HEK293T (cell line): Measurements from ENCODE around the gene MEF2C.

ENCODE experiments used
- CTCF ChIA-PET: fragments of 350-600 bp; formaldehyde crosslinking; extraction: SDS; loops from one replicate; lab custom pipeline; 2021; ENCODE audit warnings: antibody characterized with exemption, inconsistent platforms; lab: Yijun Ruan, JAX
- POLR2A ChIA-PET: fragments of 350-600 bp; formaldehyde crosslinking; extraction: SDS; loops from one replicate; lab custom pipeline; 2020; ENCODE audit warnings: antibody characterized with exemption, inconsistent platforms; lab: Yijun Ruan, JAX
- DNase-seq: peaks from one replicate; pipeline ENCODE4 v3.0.0; 2012; ENCODE audit warnings: mixed read lengths; ENCODE audit errors: extremely low spot score
- ARNT ChIP-seq: fragments of 450-650 bp; IDR thresholded peaks from 2 replicates; pipeline ENCODE4 v1.6.1; 2017; ENCODE audit warnings: mild to moderate bottlenecking
- BHLHE40 ChIP-seq: fragments of 450-650 bp; IDR thresholded peaks from 2 replicates; pipeline ENCODE4 v1.6.1; 2016; ENCODE audit warnings: mild to moderate bottlenecking, moderate library complexity, borderline replicate concordance
- CTBP1 ChIP-seq: fragments of 450-650 bp; IDR thresholded peaks from 2 replicates; pipeline ENCODE4 v1.6.1; 2016; ENCODE audit warnings: borderline replicate concordance
- ELF4 ChIP-seq: fragments of 450-650 bp; IDR thresholded peaks from 2 replicates; pipeline ENCODE4 v1.6.1; 2017; ENCODE audit warnings: antibody characterized with exemption
- FOXA1 ChIP-seq: fragments of 450-650 bp; IDR thresholded peaks from 2 replicates; pipeline ENCODE4 v1.6.1; 2016; ENCODE audit warnings: mild to moderate bottlenecking
- FOXK2 ChIP-seq: fragments of 450-650 bp; IDR thresholded peaks from 2 replicates; pipeline ENCODE4 v1.6.1; 2016; ENCODE audit warnings: mild to moderate bottlenecking
- FOXM1 ChIP-seq: fragments of 450-650 bp; IDR thresholded peaks from 2 replicates; pipeline ENCODE4 v1.6.1; 2017; ENCODE audit warnings: mild to moderate bottlenecking, borderline replicate concordance
- HDGF ChIP-seq: fragments of 450-650 bp; IDR thresholded peaks from 2 replicates; pipeline ENCODE4 v1.6.1; 2017; ENCODE audit warnings: antibody characterized with exemption, borderline replicate concordance
- L3MBTL2 ChIP-seq: fragments of 450-650 bp; conservative IDR thresholded peaks from 2 replicates; pipeline ENCODE4 v1.6.1; 2016; ENCODE audit warnings: mild to moderate bottlenecking
- LEF1 ChIP-seq: fragments of 450-650 bp; IDR thresholded peaks from 2 replicates; pipeline ENCODE4 v1.6.1; 2017; ENCODE audit warnings: mild to moderate bottlenecking, borderline replicate concordance
- NFRKB ChIP-seq: fragments of 450-650 bp; IDR thresholded peaks from 2 replicates; pipeline ENCODE4 v1.6.1; 2016; ENCODE audit warnings: mild to moderate bottlenecking, moderate library complexity
- SP1 ChIP-seq: fragments of 450-650 bp; IDR thresholded peaks from 2 replicates; pipeline ENCODE4 v1.6.1; 2017
- SUZ12 ChIP-seq: fragments of 450-650 bp; IDR thresholded peaks from 2 replicates; pipeline ENCODE4 v1.6.1; 2016; ENCODE audit warnings: mild to moderate bottlenecking
- TARDBP ChIP-seq: fragments of 450-650 bp; IDR thresholded peaks from 2 replicates; pipeline ENCODE4 v1.6.1; 2016
- ZNF384 ChIP-seq: fragments of 450-650 bp; IDR thresholded peaks from 2 replicates; pipeline ENCODE4 v1.6.1; 2016
- TF ChIP-seq, protein P1 (sequence below): fragments of 450-650 bp; IDR thresholded peaks from 2 replicates; pipeline ENCODE4 v1.6.1; 2016

The MEF2C gene

GRCh38 chr5:88676637-88677375 is 206.2 kb downstream of the MEF2C start:
- POLR2A ChIA-PET, result interaction anchor here (0.9 to 3.3 kb wide), 8 partner anchors 8 to 407 kb away, joined by 3 to 68 read pairs (median 10); no protein-coding TSS in a partner anchor

DNA sequence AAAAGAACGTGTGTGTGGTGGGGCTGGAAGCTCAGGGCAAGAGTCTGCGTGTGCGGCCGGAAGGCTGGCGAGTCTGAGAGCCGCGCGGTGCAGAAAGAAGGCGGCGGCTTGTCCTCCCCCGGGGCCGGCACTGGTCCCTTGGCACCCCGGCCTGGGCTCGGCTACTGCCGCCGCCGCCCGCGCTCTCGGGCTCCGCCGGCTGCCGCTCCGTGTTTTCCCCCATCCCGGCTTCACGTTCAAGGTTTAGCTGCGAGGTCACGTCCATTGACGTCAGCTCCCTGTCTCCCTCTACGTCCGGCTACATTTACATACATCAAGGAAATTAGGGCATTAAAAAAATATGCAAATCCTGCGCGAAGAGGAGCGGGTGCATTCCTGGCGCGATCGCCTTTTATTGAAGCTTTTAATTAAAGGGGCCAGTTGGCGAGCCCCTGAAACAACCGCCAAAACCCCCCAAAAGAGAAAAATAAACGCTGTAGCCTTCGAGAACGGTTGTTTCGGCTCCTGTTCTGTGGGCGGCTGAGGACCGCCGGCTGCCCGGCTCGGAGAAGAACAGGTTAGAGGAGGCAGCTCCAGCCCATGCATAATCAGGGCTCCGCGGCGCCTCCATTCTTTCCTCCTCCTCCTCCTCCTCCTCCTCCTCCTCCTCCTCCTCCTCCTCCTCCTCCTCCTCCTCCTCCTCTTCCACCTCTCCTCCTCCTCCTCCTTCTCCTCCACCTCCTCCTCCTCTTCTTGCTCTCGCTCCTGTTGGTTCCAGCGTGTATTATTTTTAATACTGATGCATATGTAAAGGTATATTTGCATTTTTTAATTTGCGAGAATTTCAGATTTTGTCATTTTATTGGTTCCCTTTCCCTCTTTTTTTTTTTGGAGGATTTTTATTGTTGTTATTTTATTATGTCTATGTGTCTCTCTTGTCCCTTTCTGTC is 207.0 kb downstream of the MEF2C start:
- POLR2A ChIA-PET, result interaction anchor here (0.7 to 3.3 kb wide), 26 partner anchors 8 to 894 kb away, joined by 3 to 68 read pairs (median 4); no protein-coding TSS in a partner anchor
- peak; percentile 68 for DNase-seq
- TF ChIP-seq TARDBP, result no peak
- TF ChIP-seq CTBP1, result 0 out of 2 replicates have a peak, but pooled peaks have one; percentile 26
- no peak for TF ChIP-seq BHLHE40
- TF ChIP-seq ARNT, result 0 out of 2 replicates have a peak, but pooled peaks have one; percentile 28
- TF ChIP-seq FOXM1, result no peak
- TF ChIP-seq ELF4, result no peak
- TF ChIP-seq, protein P1, sequence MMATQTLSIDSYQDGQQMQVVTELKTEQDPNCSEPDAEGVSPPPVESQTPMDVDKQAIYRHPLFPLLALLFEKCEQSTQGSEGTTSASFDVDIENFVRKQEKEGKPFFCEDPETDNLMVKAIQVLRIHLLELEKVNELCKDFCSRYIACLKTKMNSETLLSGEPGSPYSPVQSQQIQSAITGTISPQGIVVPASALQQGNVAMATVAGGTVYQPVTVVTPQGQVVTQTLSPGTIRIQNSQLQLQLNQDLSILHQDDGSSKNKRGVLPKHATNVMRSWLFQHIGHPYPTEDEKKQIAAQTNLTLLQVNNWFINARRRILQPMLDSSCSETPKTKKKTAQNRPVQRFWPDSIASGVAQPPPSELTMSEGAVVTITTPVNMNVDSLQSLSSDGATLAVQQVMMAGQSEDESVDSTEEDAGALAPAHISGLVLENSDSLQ, result peak; percentile 13; the same call in 1 of the 2 replicates
- no peak for TF ChIP-seq ZNF384
- TF ChIP-seq SP1, result no peak
- CTCF ChIA-PET, result interaction anchor here (0.6 to 0.9 kb wide), 3 partner anchors 72 to 895 kb away, joined by 3 to 5 read pairs (median 3); no protein-coding TSS in a partner anchor

More at GRCh38 chr5:88676637-88677375, 206.2 kb downstream of the MEF2C start:
- CTCF ChIA-PET, result interaction anchor here (0.6 kb wide), 1 partner anchor 73 kb away, joined by 3 read pairs; no protein-coding TSS in a partner anchor
- no peak for TF ChIP-seq TARDBP
- TF ChIP-seq NFRKB, result no peak
- TF ChIP-seq HDGF, result no peak
- TF ChIP-seq LEF1, result no peak
- no peak for TF ChIP-seq L3MBTL2
- no peak for TF ChIP-seq SP1
- no peak for TF ChIP-seq FOXM1
- no peak for DNase-seq

- DNase-seq, result no peak
- TF ChIP-seq LEF1 (no peak), HDGF (no peak), FOXA1 (no peak), SP1 (no peak), FOXM1 (no peak), CTBP1 (no peak), FOXK2 (no peak), NFRKB (no peak), ARNT (no peak), TARDBP (no peak), BHLHE40 (no peak), ZNF384 (no peak), SUZ12 (no peak), L3MBTL2 (no peak), ELF4 (no peak)
- TF ChIP-seq, protein P1, result no peak
- POLR2A ChIA-PET, result interaction anchor here (0.5 to 3.3 kb wide), 39 partner anchors 9 to 894 kb away, joined by 3 to 68 read pairs (median 4); no protein-coding TSS in a partner anchor
- CTCF ChIA-PET, result interaction anchor here (0.5 to 0.9 kb wide), 3 partner anchors 157 to 894 kb away, joined by 3 to 6 read pairs (median 5); no protein-coding TSS in a partner anchor
These were observed 207.7 kb downstream of the MEF2C start for GRCh38 chr5:88675168-88675707.

GRCh38 chr5:88674356-88675167 is 208.4 kb downstream of the MEF2C start:
- ChIA-PET POLR2A (interaction anchor here (0.5 to 3.3 kb wide), 23 partner anchors 9 to 893 kb away, joined by 3 to 68 read pairs (median 4); no protein-coding TSS in a partner anchor), CTCF (interaction anchor here (0.5 kb wide), 1 partner anchor 290 kb away, joined by 6 read pairs; no protein-coding TSS in a partner anchor)
- TF ChIP-seq ARNT, result no peak
- peak; percentile 95 for TF ChIP-seq L3MBTL2
- no peak for TF ChIP-seq FOXA1
- peak; percentile 40; the same call in 1 of the 2 replicates for TF ChIP-seq CTBP1
- no peak for TF ChIP-seq FOXM1
- no peak for TF ChIP-seq SP1
- no peak for TF ChIP-seq BHLHE40
- TF ChIP-seq LEF1, result no peak
- TF ChIP-seq FOXK2, result no peak
- TF ChIP-seq ELF4, result 0 out of 2 replicates have a peak, but pooled peaks have one; percentile 32
- TF ChIP-seq, protein P1, result no peak
- no peak for TF ChIP-seq SUZ12
- no peak; the same call in 1 of the 2 replicates for TF ChIP-seq TARDBP
- no peak for TF ChIP-seq ZNF384
- no peak for TF ChIP-seq NFRKB
- TF ChIP-seq HDGF, result no peak
- peak; percentile 60 for DNase-seq
